SK-N-SH (cell line): Measurements from ENCODE around the gene MIS12. TPM values are rescaled to one million over a fixed set of nuclear protein-coding genes. Genes with fewer than 3 reads are reported as not detected.

Source experiments
- CTCF ChIA-PET: fragments of 300-600, 350-600 bp; formaldehyde crosslinking; extraction: SDS; loops from one replicate; lab custom pipeline; 2021; lab: Yijun Ruan, JAX
- POLR2A ChIA-PET: fragments of 350-600 bp; sonication (Branson Sonifier 250); formaldehyde crosslinking; extraction: SDS; loops from one replicate; lab custom pipeline; 2020; ENCODE audit warnings: antibody characterized with exemption, inconsistent platforms; lab: Yijun Ruan, JAX
- DNase-seq: peaks from one replicate; pipeline ENCODE4 v3.0.0; 2012
- H2AFZ ChIP-seq: fragments of 200-600 bp; sonication (generic); 2 replicates; pipeline ENCODE4 v1.8.1; 2016; ENCODE audit warnings: antibody characterized with exemption, mild to moderate bottlenecking, low read depth
- H3F3A ChIP-seq: fragments of 200-600 bp; sonication (generic); replicated peaks from 2 replicates; pipeline ENCODE3; 2016; ENCODE audit warnings: antibody characterized with exemption, mild to moderate bottlenecking; ENCODE audit not compliant: insufficient read depth
- H3K27ac ChIP-seq, 2 experiments: fragments of 200-500 bp in 1 of 2; fragments of 200-600 bp in 1 of 2; sonication (Bioruptor generic) in 1 of 2; sonication (generic), shearing (Covaris generic) in 1 of 2; 2 replicates each; pipeline versions ENCODE4 v1.5.1 to v1.6.1; 2014 to 2016; ENCODE audit warnings: low read depth in 2 of 2, inconsistent platforms in 1 of 2, low read length in 1 of 2, mild to moderate bottlenecking in 1 of 2, mixed read lengths in 1 of 2
- H3K27me3 ChIP-seq: fragments of 200-600 bp; sonication (generic), shearing (Covaris generic); 2 replicates; pipeline ENCODE4 v1.6.1; 2016; ENCODE audit warnings: mixed run types; ENCODE audit not compliant: insufficient read depth
- H3K36me3 ChIP-seq, 2 experiments: fragments of 200-500 bp in 1 of 2; fragments of 200-600 bp in 1 of 2; sonication (Bioruptor generic) in 1 of 2; sonication (generic) in 1 of 2; replicated peaks in 1 of 2; 2 replicates each; pipeline versions ENCODE3 to v1.5.1; 2014 to 2016; ENCODE audit warnings: low read length in 1 of 2, mild to moderate bottlenecking in 1 of 2; ENCODE audit not compliant: insufficient read depth in 2 of 2, control insufficient read depth in 1 of 2
- H3K4me1 ChIP-seq, 2 experiments: fragments of 200-500 bp in 1 of 2; fragments of 200-600 bp in 1 of 2; sonication (Bioruptor generic) in 1 of 2; sonication (generic), shearing (Covaris generic) in 1 of 2; 2 replicates each; pipeline versions ENCODE4 v1.5.1 to v1.6.1; 2014 to 2016; ENCODE audit warnings: low read depth in 1 of 2, low read length in 1 of 2, mixed run types in 1 of 2; ENCODE audit not compliant: insufficient read depth in 2 of 2, control insufficient read depth in 1 of 2
- H3K4me2 ChIP-seq: fragments of 200-600 bp; sonication (generic), shearing (Covaris generic); 2 replicates; pipeline ENCODE4 v1.6.1; 2017; ENCODE audit warnings: mixed run types
- H3K4me3 ChIP-seq, 2 experiments: fragments of 200-500 bp in 1 of 2; fragments of 200-600 bp in 1 of 2; sonication (Bioruptor generic) in 1 of 2; sonication (generic), shearing (Covaris generic) in 1 of 2; 2 replicates each; pipeline versions ENCODE4 v1.5.1 to v1.8.1; 2014 to 2016; ENCODE audit warnings: low read depth in 2 of 2, inconsistent platforms in 1 of 2, low read length in 1 of 2, mild to moderate bottlenecking in 1 of 2, mixed read lengths in 1 of 2, moderate library complexity in 1 of 2
- H3K79me2 ChIP-seq: fragments of 200-600 bp; sonication (generic); 2 replicates; pipeline ENCODE4 v1.8.1; 2017; ENCODE audit warnings: mild to moderate bottlenecking; ENCODE audit not compliant: insufficient read depth
- H3K9ac ChIP-seq: fragments of 200-600 bp; sonication (generic); 2 replicates; pipeline ENCODE4 v1.6.1; 2017; ENCODE audit warnings: mixed run types
- H3K9me2 ChIP-seq: fragments of 200-600 bp; sonication (generic); 2 replicates; pipeline ENCODE4 v1.6.1; 2017; ENCODE audit warnings: mixed run types
- H3K9me3 ChIP-seq: fragments of 200-600 bp; sonication (generic); 2 replicates; pipeline ENCODE4 v1.6.1; 2017; ENCODE audit warnings: mixed run types, mild to moderate bottlenecking, moderate library complexity
- H4K20me1 ChIP-seq: fragments of 200-600 bp; sonication (generic); 2 replicates; pipeline ENCODE4 v1.6.1; 2017; ENCODE audit warnings: mild to moderate bottlenecking, mixed run types; ENCODE audit not compliant: insufficient read depth
- CTCF ChIP-seq: fragments of 200-600 bp; sonication (generic); IDR thresholded peaks from 2 replicates; pipeline ENCODE4 v1.6.1; 2017; ENCODE audit warnings: antibody characterized with exemption, mild to moderate bottlenecking, moderate library complexity
- EZH2phosphoT487 ChIP-seq: fragments of 200-600 bp; sonication (generic); IDR thresholded peaks from 2 replicates; pipeline ENCODE4 v1.6.1; 2017; ENCODE audit warnings: low read depth, mixed run types, mild to moderate bottlenecking, antibody characterized with exemption, moderate library complexity, borderline replicate concordance
- FOXJ3 ChIP-seq: sonication (generic); formaldehyde crosslinking; IDR thresholded peaks from 2 replicates; pipeline ENCODE4 v1.5.1; 2020; ENCODE audit warnings: mild to moderate bottlenecking, missing genetic modification reagents
- FOXM1 ChIP-seq: IDR thresholded peaks from 2 replicates; pipeline ENCODE4 v1.4.0; 2012; ENCODE audit warnings: low read depth, mild to moderate bottlenecking
- GABPA ChIP-seq: IDR thresholded peaks from 2 replicates; pipeline ENCODE4 v1.4.0; 2012; ENCODE audit warnings: low read depth, mild to moderate bottlenecking
- MEF2A ChIP-seq: IDR thresholded peaks from 2 replicates; pipeline ENCODE4 v1.4.0; 2012; ENCODE audit warnings: low read depth, borderline replicate concordance
- MXI1 ChIP-seq: IDR thresholded peaks from 2 replicates; pipeline ENCODE4 v1.6.1; 2012; ENCODE audit warnings: mild to moderate bottlenecking, low read depth, low read length, improper control_type of control experiment
- PBX3 ChIP-seq: IDR thresholded peaks from 2 replicates; pipeline ENCODE4; 2012
- POLR2AphosphoS5 ChIP-seq: IDR thresholded peaks from 2 replicates; pipeline ENCODE4 v1.6.1; 2012; ENCODE audit warnings: low read depth, low read length
- RCOR1 ChIP-seq: fragments of 150-350 bp; IDR thresholded peaks from 2 replicates; pipeline ENCODE4 v1.6.1; 2017; ENCODE audit warnings: antibody characterized with exemption, low read length
- RFX5 ChIP-seq: IDR thresholded peaks from 2 replicates; pipeline ENCODE4 v1.6.1; 2012; ENCODE audit warnings: mild to moderate bottlenecking, improper control_type of control experiment, low read length
- SIN3A ChIP-seq: IDR thresholded peaks from 2 replicates; pipeline ENCODE4 v1.6.1; 2012; ENCODE audit warnings: low read depth, mild to moderate bottlenecking, low read length, moderate library complexity, borderline replicate concordance
- SMC3 ChIP-seq: IDR thresholded peaks from 2 replicates; pipeline ENCODE4 v1.6.1; 2012; ENCODE audit warnings: low read depth, low read length, improper control_type of control experiment
- TEAD4 ChIP-seq: IDR thresholded peaks from 2 replicates; pipeline ENCODE4 v1.4.0; 2012; ENCODE audit warnings: mild to moderate bottlenecking, borderline replicate concordance; ENCODE audit not compliant: insufficient read depth
- YY1 ChIP-seq: IDR thresholded peaks from 2 replicates; pipeline ENCODE4 v1.4.0; 2012; ENCODE audit warnings: low read depth, mild to moderate bottlenecking
- whole genome bisulfite sequencing: methylation state at CpG from one replicate; pipeline ENCODE4 v1.1.6; 2017; ENCODE audit warnings: low lambda C conversion rate; 5-methylcytosine and 5-hydroxymethylcytosine counted together
- polyA plus RNA-seq, 3 experiments: library from polyadenylated mRNA; depleted of rRNA; stranded (reverse); fragments of >200 nt; gene quantifications; 2 replicates each; pipeline ENCODE4 v1.2.3, GENCODE V29; 2012
- TF ChIP-seq, protein P1 (sequence below): IDR thresholded peaks from 2 replicates; pipeline ENCODE4 v1.4.0; 2012; ENCODE audit warnings: low read depth, borderline replicate concordance
- TF ChIP-seq, protein P2 (sequence below): fragments of 150-350 bp; IDR thresholded peaks from 2 replicates; pipeline ENCODE4 v1.6.1; 2017; ENCODE audit warnings: antibody characterized with exemption, low read length, low read depth, borderline replicate concordance
- TF ChIP-seq, protein P3 (sequence below): IDR thresholded peaks from 2 replicates; pipeline ENCODE4 v1.4.0; 2012; ENCODE audit warnings: low read depth, borderline replicate concordance
- TF ChIP-seq, protein P4 (sequence below): IDR thresholded peaks from 2 replicates; pipeline ENCODE4 v1.6.1; 2012; ENCODE audit warnings: mild to moderate bottlenecking, low read depth, low read length, moderate library complexity

Gene MIS12
- 9.3 and 12.4 TPM in 2 replicates for polyA plus RNA-seq (2012; rRNA removed)
- polyA plus RNA-seq (2012; cell fraction: cytosol; rRNA removed), result 10.2 and 11.5 TPM in 2 replicates
- 8.6 and 25.5 TPM in 2 replicates for polyA plus RNA-seq (2012; cell fraction: nucleus; rRNA removed)

DNA sequence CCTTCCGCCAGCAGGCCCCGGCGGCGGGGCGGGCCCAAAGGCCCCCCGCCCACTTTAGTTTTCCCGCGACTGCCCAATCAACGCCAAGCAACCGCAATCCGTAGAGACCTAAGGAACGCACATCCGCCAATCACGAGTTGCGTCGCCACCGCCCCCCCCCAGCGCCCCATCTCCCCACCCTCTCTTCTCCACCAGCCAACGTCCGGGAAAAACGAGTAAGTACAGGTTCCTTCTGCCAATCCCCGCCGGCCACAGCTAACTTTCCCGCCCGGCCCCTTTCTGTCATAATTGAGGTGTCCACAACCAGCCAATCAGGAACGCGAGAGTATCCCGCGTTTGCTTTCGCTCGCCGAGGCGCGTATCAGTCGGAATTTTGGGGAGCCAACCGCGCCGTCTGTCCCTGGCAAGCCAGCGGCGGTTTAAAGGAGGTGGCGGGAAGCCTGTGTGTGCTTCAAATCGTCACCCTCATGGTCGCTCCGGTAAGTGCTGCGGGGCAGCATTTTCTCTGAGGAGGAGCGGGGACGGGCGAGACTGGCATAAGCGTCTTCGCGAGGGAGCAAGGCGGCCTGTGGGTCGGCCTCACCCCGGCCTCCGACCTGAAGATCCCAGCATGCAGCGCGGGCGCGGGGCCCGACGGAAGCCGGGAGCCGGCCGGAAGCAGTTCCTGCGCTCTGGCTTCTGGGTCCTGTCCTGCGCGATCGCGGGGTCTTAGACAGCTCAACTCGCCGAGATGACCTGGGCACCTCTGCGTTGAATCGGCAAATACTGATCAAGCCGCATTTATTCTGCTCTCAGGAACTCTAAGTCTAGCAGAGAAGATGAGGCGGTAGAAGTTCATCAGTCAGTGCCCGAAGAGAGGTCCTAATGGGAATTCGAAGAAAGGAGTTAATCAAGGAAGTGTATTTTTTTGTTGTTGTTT is at the start of gene MIS12:
MIS12 (plus strand) TSS at position 361 of the 919 bp plus-strand sequence. CDS start 2,297 bp downstream, outside the sequence.
- peak within 1 kb of the TSS; percentile 93 to 99 for H3K4me3 ChIP-seq
- peaks cover 53 to 57% of the 10 kb centered on the region in 2 experiments for H3K36me3 ChIP-seq
- no peaks in the 10 kb centered on the region for H4K20me1 ChIP-seq
- peak within 1 kb of the TSS; percentile 85 for H3K4me2 ChIP-seq
- peaks cover 9% of the 10 kb centered on the region for H3F3A ChIP-seq
- no peaks in the 10 kb centered on the region for H3K27me3 ChIP-seq
- DNase-seq, result peak; percentile 98
- H3K27ac ChIP-seq, result peak within 1 kb of the TSS; percentile 98
- peaks cover 15 to 16% of the 10 kb centered on the region in 2 experiments; a peak in 3 of 4 replicates for H3K4me1 ChIP-seq
- peak within 1 kb of the TSS; percentile 97 for H3K9ac ChIP-seq
- peak within 1 kb of the TSS; percentile 79 for H2AFZ ChIP-seq
- 1% methylated on average over 52 of the region's 77 CpGs for WGBS
- H3K79me2 ChIP-seq, result peaks cover 77% of the 10 kb centered on the region
- no peaks in the 10 kb centered on the region for H3K9me2 ChIP-seq
- POLR2A ChIA-PET, result interaction anchor here (1.4 to 5.5 kb wide), 7 partner anchors 9 to 67 kb away, joined by 4 to 46 read pairs (median 8); partner anchors contain the start of genes DHX33, NUP88 and RPAIN
- H3K9me3 ChIP-seq, result no peaks in the 10 kb centered on the region
- CTCF ChIA-PET, result interaction anchor here (0.9 to 2.1 kb wide), 6 partner anchors 12 to 47 kb away, joined by 3 to 7 read pairs (median 4); partner anchors contain the start of gene C1QBP
- TF ChIP-seq GABPA (peak; percentile 88), RFX5 (peak; percentile 85), YY1 (0 out of 2 replicates have a peak, but pooled peaks have one; percentile 48), RCOR1 (no peak), FOXJ3 (CRISPR knock-in tag) (no peak), PBX3 (peak; percentile 72), SMC3 (no peak), EZH2phosphoT487 (no peak), TEAD4 (no peak; the same call in 1 of the 2 replicates), CTCF (no peak), FOXM1 (no peak), SIN3A (peak; percentile 77; the same call in 1 of the 2 replicates), MEF2A (no peak), POLR2AphosphoS5 (peak; percentile 41; the same call in 1 of the 2 replicates), MXI1 (peak; percentile 80)
- TF ChIP-seq, protein P1, sequence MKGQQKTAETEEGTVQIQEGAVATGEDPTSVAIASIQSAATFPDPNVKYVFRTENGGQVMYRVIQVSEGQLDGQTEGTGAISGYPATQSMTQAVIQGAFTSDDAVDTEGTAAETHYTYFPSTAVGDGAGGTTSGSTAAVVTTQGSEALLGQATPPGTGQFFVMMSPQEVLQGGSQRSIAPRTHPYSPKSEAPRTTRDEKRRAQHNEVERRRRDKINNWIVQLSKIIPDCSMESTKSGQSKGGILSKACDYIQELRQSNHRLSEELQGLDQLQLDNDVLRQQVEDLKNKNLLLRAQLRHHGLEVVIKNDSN, result 0 out of 2 replicates have a peak, but pooled peaks have one; percentile 6
- TF ChIP-seq, protein P2, sequence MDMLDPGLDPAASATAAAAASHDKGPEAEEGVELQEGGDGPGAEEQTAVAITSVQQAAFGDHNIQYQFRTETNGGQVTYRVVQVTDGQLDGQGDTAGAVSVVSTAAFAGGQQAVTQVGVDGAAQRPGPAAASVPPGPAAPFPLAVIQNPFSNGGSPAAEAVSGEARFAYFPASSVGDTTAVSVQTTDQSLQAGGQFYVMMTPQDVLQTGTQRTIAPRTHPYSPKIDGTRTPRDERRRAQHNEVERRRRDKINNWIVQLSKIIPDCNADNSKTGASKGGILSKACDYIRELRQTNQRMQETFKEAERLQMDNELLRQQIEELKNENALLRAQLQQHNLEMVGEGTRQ, result no peak
- TF ChIP-seq, protein P3, sequence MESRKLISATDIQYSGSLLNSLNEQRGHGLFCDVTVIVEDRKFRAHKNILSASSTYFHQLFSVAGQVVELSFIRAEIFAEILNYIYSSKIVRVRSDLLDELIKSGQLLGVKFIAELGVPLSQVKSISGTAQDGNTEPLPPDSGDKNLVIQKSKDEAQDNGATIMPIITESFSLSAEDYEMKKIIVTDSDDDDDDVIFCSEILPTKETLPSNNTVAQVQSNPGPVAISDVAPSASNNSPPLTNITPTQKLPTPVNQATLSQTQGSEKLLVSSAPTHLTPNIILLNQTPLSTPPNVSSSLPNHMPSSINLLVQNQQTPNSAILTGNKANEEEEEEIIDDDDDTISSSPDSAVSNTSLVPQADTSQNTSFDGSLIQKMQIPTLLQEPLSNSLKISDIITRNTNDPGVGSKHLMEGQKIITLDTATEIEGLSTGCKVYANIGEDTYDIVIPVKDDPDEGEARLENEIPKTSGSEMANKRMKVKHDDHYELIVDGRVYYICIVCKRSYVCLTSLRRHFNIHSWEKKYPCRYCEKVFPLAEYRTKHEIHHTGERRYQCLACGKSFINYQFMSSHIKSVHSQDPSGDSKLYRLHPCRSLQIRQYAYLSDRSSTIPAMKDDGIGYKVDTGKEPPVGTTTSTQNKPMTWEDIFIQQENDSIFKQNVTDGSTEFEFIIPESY, result 0 out of 2 replicates have a peak, but pooled peaks have one; percentile 46
- TF ChIP-seq, protein P4, sequence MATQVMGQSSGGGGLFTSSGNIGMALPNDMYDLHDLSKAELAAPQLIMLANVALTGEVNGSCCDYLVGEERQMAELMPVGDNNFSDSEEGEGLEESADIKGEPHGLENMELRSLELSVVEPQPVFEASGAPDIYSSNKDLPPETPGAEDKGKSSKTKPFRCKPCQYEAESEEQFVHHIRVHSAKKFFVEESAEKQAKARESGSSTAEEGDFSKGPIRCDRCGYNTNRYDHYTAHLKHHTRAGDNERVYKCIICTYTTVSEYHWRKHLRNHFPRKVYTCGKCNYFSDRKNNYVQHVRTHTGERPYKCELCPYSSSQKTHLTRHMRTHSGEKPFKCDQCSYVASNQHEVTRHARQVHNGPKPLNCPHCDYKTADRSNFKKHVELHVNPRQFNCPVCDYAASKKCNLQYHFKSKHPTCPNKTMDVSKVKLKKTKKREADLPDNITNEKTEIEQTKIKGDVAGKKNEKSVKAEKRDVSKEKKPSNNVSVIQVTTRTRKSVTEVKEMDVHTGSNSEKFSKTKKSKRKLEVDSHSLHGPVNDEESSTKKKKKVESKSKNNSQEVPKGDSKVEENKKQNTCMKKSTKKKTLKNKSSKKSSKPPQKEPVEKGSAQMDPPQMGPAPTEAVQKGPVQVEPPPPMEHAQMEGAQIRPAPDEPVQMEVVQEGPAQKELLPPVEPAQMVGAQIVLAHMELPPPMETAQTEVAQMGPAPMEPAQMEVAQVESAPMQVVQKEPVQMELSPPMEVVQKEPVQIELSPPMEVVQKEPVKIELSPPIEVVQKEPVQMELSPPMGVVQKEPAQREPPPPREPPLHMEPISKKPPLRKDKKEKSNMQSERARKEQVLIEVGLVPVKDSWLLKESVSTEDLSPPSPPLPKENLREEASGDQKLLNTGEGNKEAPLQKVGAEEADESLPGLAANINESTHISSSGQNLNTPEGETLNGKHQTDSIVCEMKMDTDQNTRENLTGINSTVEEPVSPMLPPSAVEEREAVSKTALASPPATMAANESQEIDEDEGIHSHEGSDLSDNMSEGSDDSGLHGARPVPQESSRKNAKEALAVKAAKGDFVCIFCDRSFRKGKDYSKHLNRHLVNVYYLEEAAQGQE, result no peak
